ENCODE measurements around the gene GPR173.
A peak's percentile ranks its signal among the peaks of the same experiment; 100 is the strongest.

Gene GPR173

GRCh38 chrX:53089925-53090324, 41.3 kb downstream of the GPR173 start:
- DNase-seq: no peak

- DNase-seq: no peak
Observed at GRCh38 chrX:53091354-53091753, 42.8 kb downstream of the GPR173 start.

- peak; percentile 92 for DNase-seq
Observed at GRCh38 chrX:53093177-53093655, 44.6 kb downstream of the GPR173 start.

- DNase-seq: peak; percentile 99
Observed at GRCh38 chrX:53093748-53094581, 45.4 kb downstream of the GPR173 start, which contains the start of gene KANTR. Gene KANTR (plus strand): TSS chrX:53094142. CDS start chrX:53124273, 30,131 bp downstream.

DNA sequence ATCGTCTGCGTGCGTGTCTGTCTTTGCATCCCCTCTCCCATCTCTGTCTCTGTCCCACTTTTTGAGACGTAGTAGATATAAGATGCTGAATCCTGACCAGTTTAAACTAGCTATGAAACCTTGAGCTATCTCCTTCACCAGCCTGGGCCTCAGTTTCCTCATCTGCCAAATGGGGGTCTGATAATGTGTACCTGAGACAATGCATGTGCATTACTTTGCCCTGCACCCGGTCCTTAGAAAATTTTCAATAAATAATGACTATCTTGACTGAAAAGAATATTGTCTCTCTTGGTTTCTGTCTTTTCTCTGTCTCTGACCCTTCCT, 46.0 kb downstream of the GPR173 start:
- DNase-seq: no peak

GRCh38 chrX:53095796-53096195, 47.2 kb downstream of the GPR173 start:
- DNase-seq: no peak

DNA sequence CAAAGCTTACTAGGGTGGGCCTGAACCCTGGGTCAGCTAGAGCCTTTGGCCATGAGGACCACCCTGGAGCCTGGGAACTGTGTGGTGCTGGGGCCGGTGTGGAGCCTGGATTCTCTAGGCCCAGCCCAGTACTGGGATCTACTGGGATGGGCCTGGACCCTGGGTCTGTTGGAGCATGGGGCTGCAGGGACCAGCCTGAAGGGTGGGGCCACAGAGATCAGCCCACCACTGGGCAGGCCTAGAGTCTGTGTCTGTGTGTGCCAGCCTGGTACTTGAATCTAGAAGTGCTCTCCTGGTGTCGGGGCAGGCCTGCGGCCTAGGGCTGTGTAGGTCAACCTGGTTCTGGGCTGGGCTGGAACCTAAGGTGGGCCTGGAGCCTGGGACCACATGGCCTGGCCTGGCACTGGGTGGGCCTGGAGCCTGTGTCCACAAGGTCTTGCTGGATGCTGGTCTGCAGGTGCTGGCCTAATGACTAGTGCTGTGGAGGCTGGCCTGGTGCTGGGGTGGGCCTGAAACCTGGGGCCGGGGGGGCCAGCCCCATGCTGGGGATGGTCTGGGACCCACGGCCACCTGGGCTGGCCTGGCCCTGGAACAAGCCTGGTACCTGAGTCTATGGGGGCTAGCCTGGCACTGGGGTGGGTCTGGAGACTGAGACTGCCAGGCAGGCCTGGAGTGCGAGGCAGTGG, 66.4 kb downstream of the GPR173 start:
- DNase-seq: no peak

GRCh38 chrX:53115550-53115874, 66.9 kb downstream of the GPR173 start:
- no peak for DNase-seq

DNA sequence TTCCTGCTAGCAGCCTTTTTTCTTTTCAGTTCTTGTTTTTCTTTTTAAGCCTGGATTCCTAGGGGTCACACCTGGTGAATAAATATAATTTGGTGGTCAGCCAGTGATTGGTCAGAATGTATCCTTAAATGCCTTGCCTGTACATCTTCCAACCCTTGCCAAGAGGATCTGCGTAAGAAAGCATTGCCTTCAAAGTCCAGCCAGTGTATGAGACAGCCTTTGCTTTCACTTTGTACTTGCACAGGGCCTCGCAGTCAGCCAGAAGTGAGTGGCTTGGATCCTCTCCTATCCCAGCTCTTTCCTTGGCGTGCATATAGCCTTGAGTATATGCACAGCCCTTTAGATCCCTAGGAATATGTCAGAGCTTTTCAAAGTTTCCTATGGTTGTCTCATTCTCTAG, 67.5 kb downstream of the GPR173 start:
- no peak for DNase-seq

GRCh38 chrX:53122013-53122412, 73.4 kb downstream of the GPR173 start:
- DNase-seq: no peak

- no peak for DNase-seq
Observed at GRCh38 chrX:53125506-53125905, 76.9 kb downstream of the GPR173 start.

GRCh38 chrX:53126377-53126776, 77.8 kb downstream of the GPR173 start:
- no peak for DNase-seq

DNA sequence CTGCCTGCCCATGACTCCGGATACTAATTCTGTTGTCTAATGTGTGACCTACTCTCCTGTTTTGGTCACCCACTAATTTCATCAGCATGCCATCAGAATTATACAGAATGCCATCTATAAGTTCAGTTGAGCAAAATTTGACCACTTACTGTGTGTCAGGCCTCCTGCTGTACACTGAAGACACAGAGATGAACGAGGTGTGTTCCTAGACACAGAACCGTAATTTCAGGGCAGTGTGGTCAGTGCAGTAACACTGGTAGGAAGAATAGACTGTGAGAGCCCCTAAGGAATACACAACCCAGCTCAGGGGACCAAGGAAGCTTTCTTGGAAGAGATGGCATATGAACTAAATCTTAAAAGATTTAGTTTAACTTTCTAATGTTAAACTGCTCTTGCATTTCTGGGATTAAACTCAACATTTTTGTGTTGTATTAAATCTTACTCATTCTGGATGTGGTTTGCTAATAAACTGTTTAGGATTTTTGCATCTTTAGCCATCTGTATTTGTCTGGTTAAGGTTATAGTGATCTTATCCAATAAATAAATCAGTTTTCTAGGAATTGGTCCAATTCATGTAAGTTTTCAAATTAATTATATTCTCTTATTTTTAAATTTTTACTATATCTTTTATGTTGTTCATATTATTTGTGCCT, 79.6 kb downstream of the GPR173 start:
- no peak for DNase-seq

Data from NCI-H82 (cell line).